Muscle of arm (tissue), 12 donors: Measurements from ENCODE around the gene MLC1. TPM values are rescaled to one million over a fixed set of nuclear protein-coding genes. Genes with fewer than 3 reads are reported as not detected.

ENCODE experiments used
- DNase-seq: peaks from one replicate; pipeline ENCODE4 v3.0.0-alpha.2; 2013
- polyA plus RNA-seq, 12 donors: library from polyadenylated mRNA; unstranded; fragments of 120-200 nt; gene quantifications; one replicate each; pipeline ENCODE4 v1.2.1, GENCODE V29; 2013; ENCODE audit not compliant: insufficient read length in 12 of 12

The MLC1 gene
- polyA plus RNA-seq, 12 donors: 0.59 to 3.3 (median 0.93) TPM; not detected in 2

DNA sequence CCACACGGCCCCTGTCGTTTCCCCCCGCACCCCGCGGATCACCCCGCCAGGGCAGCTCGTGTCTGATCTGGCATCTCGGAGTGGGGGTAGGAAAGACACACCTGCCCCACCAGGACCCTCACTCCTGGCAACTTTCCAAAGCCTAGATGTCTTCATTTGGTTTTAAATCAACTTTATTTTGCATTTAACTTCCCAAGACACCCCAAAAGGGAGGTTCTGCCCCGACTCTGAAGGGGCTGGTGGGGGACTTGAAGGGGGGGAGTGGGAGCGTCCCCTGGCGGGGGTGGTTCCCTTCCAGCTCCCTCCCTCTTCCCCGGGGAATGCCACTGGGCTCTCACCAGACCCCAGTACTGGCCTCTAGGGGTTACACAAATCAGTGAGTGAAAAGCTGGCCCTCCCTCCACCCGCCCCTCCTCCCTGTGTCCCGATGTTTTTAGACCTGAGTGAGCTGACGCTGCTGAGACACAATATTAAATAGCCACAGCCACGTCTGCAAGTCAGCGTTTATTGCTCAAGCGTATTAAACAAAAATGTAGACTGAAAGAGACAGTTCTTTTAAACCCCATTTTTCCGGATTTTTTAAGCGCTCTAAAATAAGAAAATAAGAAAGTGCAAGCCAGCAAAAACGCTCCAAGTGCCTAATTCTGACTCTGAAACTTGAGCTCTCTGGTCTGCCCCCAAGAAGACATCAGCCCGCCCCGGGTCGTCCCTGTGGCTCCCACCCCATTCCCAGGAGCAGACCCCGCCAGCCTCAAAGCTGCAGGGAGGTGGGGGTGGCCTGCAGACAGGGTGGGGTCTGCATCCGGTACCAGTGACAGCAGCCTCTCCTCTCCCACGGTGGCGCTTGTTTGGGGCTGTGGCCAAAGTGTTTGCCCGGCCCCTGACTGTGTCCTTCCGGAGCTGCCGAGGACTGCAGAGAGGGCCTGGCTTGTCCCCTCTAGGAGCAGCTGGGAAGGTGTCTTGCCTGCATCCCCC is 26.0 kb downstream of the MLC1 start:
- no peak for DNase-seq

- DNase-seq: no peak
Measured at GRCh38 chr22:50058061-50058905, 26.9 kb downstream of the MLC1 start, which contains the start of gene TTLL8. TSS of gene TTLL8 (minus strand) at chr22:50058298.

- no peak for DNase-seq
Measured at GRCh38 chr22:50057278-50058060, 27.8 kb downstream of the MLC1 start.

- no peak for DNase-seq
Measured at GRCh38 chr22:50056214-50056972, 28.8 kb downstream of the MLC1 start.

- DNase-seq: no peak
Measured at GRCh38 chr22:50053861-50054260, 31.4 kb downstream of the MLC1 start.

GRCh38 chr22:50051930-50052329 is 33.3 kb downstream of the MLC1 start:
- no peak for DNase-seq

DNA sequence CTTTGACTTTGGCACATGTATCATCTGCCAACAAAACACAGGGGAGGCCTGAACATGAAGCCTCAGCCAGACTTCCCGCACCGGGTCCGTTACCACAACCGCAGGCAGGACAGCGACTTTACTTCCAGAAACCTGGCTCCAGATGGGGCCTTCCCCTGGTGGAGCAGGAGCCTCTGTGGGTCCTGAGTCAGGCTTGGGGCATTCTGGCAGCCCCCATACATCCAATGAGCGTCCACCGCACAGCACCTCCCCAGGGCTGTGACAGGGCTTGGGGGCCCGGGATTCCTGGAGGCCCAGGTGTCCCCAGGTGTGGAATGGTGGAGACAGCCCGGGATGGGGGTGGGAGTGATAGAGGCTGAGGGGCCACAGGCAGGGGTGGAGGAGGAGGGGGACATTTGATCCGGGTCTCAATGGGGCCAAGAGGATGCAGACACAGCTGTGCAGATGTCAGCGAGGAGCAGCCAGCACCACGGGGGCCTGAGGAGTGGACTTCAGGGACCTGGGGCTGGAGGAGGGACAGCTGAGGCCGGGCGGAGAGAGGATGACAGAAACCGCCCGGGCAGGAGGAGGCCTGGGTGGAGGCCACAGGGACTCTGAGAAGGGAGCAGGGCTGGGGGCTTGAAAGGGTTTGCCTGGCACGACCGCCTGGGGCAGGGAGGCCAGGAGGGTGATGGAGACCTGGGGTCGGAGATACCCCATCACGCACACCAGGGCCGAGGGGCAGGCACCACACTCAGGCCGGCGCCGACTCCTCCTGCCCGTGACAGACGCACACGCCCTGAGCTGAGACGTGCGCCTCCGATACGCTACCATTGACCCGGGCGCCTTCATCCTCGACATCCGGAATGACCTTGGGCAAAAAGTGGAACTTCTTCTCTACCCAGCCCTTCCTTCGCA is 35.7 kb downstream of the MLC1 start:
- no peak for DNase-seq

DNA sequence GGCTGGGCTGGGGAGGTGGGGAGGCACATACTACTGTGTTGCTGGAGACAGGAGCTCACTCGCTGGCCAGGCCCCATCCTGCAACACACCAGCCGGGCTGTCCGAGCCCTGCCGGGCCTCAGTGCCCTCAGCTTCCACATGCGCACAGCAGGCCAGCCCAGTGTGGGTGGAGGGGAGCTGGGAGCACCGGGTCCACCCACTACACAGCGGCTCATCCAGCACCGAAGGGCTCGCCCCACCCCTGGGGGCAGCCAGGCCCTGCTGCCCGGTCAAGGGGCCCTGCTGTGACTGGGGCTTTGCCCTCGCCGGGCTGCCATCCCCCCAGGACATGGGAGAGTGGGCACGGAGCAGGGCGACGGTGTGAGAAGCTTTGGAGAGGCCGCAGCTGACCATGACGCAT is 36.4 kb downstream of the MLC1 start:
- no peak for DNase-seq

GRCh38 chr22:50048061-50048765 is 37.0 kb downstream of the MLC1 start:
- DNase-seq: no peak

GRCh38 chr22:50047346-50047745 is 37.9 kb downstream of the MLC1 start:
- no peak for DNase-seq

- DNase-seq: no peak
Measured at GRCh38 chr22:50046481-50047245, 38.6 kb downstream of the MLC1 start.

- no peak for DNase-seq
Measured at GRCh38 chr22:50046019-50046415, 39.2 kb downstream of the MLC1 start.

- no peak for DNase-seq
Measured at GRCh38 chr22:50045211-50046018, 39.8 kb downstream of the MLC1 start.

- DNase-seq: no peak
Measured at GRCh38 chr22:50044485-50045118, 40.6 kb downstream of the MLC1 start.

DNA sequence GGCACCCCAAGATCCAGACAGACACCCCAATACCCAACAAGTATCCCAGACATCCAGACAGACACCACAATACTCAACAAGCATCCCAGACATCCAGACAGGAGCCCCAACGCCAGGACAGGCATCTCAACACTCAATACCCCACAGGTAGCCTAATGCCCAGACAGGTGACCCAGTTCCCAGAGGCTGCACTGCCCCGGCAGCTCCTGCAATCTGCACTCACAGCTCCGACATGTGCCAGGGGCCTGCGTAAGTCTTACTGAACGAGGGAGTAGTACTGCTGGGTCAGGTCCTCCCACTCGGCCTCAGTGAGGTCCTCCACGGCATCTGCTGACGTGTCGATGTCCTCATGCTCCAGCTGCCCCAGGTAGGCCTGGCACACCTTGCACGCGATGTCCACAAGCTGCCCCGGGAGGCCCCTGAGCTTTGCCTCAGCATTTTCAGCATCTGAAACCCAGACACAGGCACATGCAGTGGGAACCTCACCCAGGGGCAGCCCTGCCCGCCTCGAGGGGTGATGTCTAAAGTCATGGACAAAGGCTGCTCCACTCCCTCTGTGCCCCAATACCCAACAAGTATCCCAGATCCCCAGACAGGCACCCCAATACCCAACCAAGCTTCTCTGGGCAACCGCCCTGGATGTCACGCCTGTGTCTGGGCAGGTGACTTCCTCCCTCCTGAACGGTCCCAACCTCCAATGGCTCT is 43.7 kb downstream of the MLC1 start:
- no peak for DNase-seq

- DNase-seq: no peak
Measured at GRCh38 chr22:50040717-50041116, 44.5 kb downstream of the MLC1 start.
